ENCODE data around the gene MKI67.

MKI67 gene

GRCh38 chr10:128064108-128064969 lies 61.9 kb downstream of the MKI67 start:
- DNase-seq: no peak

GRCh38 chr10:128063736-128064107 lies 62.5 kb downstream of the MKI67 start:
- no peak for DNase-seq

GRCh38 chr10:128062881-128063563 lies 63.2 kb downstream of the MKI67 start:
- no peak for DNase-seq

GRCh38 chr10:128062331-128062880 lies 63.8 kb downstream of the MKI67 start:
- DNase-seq: no peak

GRCh38 chr10:128061306-128062300 lies 64.6 kb downstream of the MKI67 start:
- DNase-seq: no peak

- DNase-seq: no peak
Measured at GRCh38 chr10:128060341-128061250, 65.6 kb downstream of the MKI67 start.

GRCh38 chr10:128059982-128060293 lies 66.3 kb downstream of the MKI67 start:
- no peak for DNase-seq

GRCh38 chr10:128059266-128059981 lies 66.8 kb downstream of the MKI67 start:
- no peak for DNase-seq

GRCh38 chr10:128058750-128059134 lies 67.5 kb downstream of the MKI67 start:
- DNase-seq: no peak

- DNase-seq: no peak
Measured at GRCh38 chr10:128058106-128058749, 68.0 kb downstream of the MKI67 start.

- DNase-seq: no peak
Measured at GRCh38 chr10:128056303-128057050, 69.7 kb downstream of the MKI67 start.

GRCh38 chr10:128055061-128055868 lies 71.0 kb downstream of the MKI67 start:
- DNase-seq: no peak

GRCh38 chr10:128054163-128054970 lies 71.9 kb downstream of the MKI67 start:
- DNase-seq: no peak

GRCh38 chr10:128053356-128053755 lies 72.9 kb downstream of the MKI67 start:
- DNase-seq: no peak

GRCh38 chr10:128052696-128053095 lies 73.5 kb downstream of the MKI67 start:
- no peak for DNase-seq

- no peak for DNase-seq
Measured at GRCh38 chr10:128051548-128051947, 74.7 kb downstream of the MKI67 start.

GRCh38 chr10:128050936-128051335 lies 75.3 kb downstream of the MKI67 start:
- no peak for DNase-seq

- no peak for DNase-seq
Measured at GRCh38 chr10:128050121-128050516, 76.1 kb downstream of the MKI67 start.

Data from NCI-H1694 (cell line).